T-helper 1 cell treated with Interleukin-12 subunit alpha and Interleukin-12 subunit beta and Interleukin-4 antibody, amounts not matched to agents 30 ng/mL and 1 ng/mL, for 36 hours (primary cell): ENCODE results near the gene STIL. TPM values are rescaled to one million over a fixed set of nuclear protein-coding genes. Genes with fewer than 3 reads are reported as not detected.
"Not testable (repeated sequence)": the region's sequence is repeated elsewhere in the genome, so short reads cannot be mapped to it uniquely, and the experiment has no call there.

ENCODE experiments used
- intact Hi-C: fragments of 100-400 bp; cut with micrococcal nuclease; formaldehyde crosslinking; loops from one replicate; pipeline ENCODE4 v1.15.1; 2024
- total RNA-seq: library from RNA; stranded (reverse); gene quantifications from 2 replicates; pipeline ENCODE4 v1.2.3, GENCODE V29; 2022

The STIL gene
- total RNA-seq, 1 donor from 2014 or later = 28.4 TPM

DNA sequence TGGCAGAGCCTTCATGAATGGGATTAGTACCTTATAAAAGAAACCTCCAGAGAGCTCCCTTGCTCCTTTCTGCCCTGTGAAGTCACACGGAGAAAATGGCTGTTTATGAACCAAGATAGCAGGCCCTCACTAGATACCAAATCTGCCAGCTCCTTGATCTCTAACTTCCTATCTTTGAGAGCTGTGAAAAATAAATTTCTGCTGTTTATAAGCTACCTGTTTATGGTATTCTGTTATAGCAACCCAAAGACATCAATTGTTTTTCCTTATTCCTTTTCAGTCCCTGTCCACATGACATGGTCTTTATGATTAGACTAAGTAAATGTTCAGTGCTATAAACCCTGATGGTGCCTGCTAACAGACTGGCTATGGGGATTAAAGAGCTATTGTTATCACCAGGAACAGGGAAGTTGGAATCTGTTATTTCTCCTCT is 9.7 kb upstream of the STIL start:
- intact Hi-C loops = no loop called here

DNA sequence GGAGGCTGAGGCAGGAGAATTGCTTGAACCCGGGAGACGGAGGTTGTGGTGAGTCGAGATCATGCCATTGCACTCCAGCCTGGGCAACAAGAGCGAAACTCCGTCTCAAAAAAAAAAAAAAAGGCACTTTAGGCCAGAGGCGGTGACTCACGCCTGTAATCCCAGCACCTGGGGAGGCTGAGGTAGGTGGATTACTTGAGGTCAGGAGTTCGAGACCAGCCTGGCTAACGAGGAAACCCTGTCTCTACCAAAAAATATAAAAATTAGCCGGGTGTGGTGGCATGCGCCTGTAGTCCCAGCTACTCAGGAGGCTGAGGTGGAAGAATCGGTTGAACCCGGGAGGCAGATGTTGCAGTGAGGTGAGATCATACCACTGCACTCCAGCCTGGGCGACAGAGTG is 6.0 kb upstream of the STIL start:
- intact Hi-C loops = not testable (repeated sequence)

- intact Hi-C loops = no loop called here
Measured at GRCh38 chr1:47317841-47318240, 3.9 kb upstream of the STIL start.

- intact Hi-C loops = no loop called here
Measured at GRCh38 chr1:47309427-47309826, 4.5 kb downstream of the STIL start.

DNA sequence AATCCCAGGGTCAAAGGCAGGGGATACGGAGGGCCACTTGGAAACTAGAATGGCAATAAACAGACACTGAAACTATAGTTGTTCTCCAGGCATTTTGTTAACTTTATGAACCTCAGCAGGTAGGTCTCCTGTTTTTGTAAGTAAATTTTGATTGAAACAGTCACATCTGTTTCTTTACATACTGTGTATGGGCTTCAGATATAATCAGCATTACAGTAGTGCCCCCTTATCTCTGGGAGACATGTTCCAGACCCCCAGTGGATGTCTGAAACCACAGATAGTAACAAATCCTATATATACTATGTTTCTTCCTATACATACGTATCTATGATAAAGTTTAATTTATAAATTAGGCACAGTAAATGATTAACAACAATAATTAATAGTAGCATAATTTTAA is 11.5 kb downstream of the STIL start:
- intact Hi-C loops = no loop called here

DNA sequence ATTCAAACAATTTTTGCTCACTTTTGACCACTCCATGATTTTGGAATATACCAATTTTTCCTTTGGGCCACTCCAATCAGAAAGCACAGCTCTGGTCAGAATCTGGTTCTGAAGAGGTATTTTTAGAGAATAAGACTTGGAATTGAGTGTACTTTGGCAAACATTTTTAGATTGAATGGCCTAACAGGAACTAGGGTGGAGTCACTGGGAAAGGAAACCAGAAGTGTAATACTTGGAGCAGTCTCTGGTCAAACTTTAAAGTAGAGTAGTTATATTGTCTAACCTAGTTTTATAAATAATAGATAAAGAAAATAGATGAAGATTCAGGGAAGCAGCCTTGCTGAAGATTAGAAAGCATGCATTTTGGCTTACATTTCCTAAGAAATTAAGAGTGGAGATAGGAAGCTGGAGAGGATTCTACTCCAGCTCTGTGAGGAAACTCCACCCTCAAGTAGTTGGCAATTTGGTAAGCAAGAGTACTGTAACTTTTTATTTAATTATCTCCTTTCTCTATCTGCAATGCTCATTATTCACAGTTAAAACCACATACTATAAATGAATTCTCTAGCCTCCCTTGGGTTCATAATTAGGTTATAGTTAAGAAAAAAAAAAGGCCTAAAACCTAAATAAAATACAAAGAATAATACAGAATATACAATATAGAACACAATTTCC is 15.8 kb downstream of the STIL start:
- intact Hi-C loops = no loop called here

- intact Hi-C loops = no loop called here
Measured at GRCh38 chr1:47295579-47295978, 18.4 kb downstream of the STIL start.

DNA sequence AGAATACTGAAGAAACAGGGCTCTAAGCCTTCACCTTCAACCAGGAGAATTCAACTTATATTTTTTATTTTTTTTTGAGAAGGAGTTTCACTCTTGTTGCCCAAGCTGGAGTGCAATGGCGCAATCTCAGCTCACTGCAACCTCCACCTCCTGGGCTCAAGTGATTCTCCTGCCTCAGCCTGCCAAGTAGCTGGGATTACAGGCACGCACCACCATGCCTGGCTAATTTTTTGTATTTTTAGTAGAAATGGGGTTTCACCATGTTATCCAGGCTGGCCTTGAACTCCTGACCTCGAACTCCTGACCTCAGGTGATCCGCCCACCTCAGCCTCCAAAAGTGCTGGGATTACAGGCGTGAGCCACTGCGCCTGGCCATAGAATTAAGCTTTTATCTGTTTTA is 19.1 kb downstream of the STIL start:
- intact Hi-C loops = not testable (repeated sequence)

DNA sequence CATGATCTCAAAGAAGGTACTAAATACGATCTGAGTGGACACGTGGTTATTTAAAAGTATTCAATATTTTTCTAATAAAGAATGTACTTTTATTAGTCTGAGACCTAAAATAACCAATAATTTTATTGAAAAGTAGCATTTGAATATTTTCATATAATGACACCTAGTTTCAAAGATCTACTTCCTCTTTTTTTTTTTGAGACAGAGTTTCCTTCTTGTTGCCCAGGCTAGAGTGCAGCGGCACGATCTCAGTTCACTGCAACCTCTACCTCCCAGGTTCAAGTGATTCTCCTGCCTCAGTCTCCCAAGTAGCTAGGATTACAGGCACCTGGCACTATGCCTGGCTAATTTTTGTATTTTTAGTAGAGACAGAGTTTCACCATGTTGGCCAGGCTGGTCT is 25.8 kb downstream of the STIL start:
- intact Hi-C loops = loop anchor here (2.0 kb wide), 1 partner anchor 1601 kb away; the partner anchor contains the start of gene GPBP1L1

DNA sequence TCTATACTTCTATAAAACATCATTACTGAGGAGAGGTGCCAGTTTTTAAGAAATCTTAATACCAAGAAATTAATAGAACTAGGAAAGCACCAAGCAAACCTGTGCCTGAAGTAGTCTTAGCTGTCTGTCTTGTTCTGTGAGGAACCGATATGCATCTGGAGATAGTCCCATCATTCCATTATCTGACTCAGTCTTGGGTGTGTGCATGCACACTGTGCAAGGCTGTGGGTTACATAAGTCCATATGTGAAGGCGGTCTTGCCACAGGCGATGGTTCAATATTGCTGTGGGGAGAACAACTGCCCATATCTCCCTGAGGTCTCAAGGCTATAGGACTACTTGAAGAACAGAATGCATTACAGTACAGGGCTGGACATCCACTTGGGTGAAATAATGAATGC is 33.8 kb downstream of the STIL start:
- intact Hi-C loops = no loop called here

GRCh38 chr1:47276850-47277249 is 37.1 kb downstream of the STIL start:
- intact Hi-C loops = no loop called here

GRCh38 chr1:47275811-47276210 is 38.1 kb downstream of the STIL start:
- intact Hi-C loops = not testable (repeated sequence)

GRCh38 chr1:47265529-47265928 is 48.4 kb downstream of the STIL start:
- intact Hi-C loops = not testable (repeated sequence)

- intact Hi-C loops = loop anchor here (1.0 to 2.0 kb wide), 4 partner anchors 52 to 84 kb away; partner anchors contain the start of gene STIL
Measured at GRCh38 chr1:47262787-47263413, 51.0 kb downstream of the STIL start.

- intact Hi-C loops = no loop called here
Measured at GRCh38 chr1:47257224-47257623, 56.7 kb downstream of the STIL start.

- intact Hi-C loops = no loop called here
Measured at GRCh38 chr1:47252795-47253194, 61.2 kb downstream of the STIL start.

- intact Hi-C loops = no loop called here
Measured at GRCh38 chr1:47252369-47252768, 61.6 kb downstream of the STIL start.

DNA sequence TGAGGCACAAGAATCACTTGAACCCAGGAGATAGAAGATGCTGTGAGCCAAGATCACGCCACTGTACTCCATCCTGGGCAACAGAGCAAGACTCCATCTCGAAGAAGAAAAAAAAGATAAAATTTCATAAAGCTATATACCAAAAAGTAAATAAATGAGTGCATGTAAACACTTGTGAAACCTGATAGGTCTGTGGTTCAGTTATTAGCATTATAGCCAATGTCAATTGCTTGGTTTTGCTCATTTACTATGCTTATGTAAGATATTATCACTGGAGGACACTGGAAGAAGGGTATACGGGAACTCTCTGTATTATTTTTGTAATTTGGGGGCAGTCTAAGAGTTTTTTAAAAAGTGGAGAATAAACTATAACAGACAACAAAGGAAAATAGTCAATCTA is 64.2 kb downstream of the STIL start:
- intact Hi-C loops = no loop called here

GRCh38 chr1:47244339-47244862 is 69.5 kb downstream of the STIL start:
- intact Hi-C loops = no loop called here

DNA sequence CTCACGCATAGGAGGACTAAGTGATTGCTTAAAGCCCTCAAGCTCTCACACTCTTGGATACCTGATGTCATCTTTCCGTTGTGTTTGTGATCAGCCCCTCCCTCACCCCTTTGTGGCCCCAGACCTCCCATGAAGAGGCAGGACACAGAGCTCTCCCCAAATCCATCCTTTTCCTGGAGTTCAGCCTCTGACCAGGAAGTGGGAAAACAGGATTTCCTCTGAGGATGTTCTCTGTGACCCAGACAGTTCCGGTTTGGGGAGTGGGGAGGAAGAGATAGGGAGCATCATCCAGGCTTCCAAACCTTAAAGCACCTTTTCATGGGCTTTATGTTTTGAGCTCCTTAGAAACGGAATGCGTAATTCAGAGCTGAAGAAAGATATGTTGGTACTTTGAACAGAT is 70.0 kb downstream of the STIL start:
- intact Hi-C loops = no loop called here

- intact Hi-C loops = no loop called here
Measured at GRCh38 chr1:47241114-47242113, 72.5 kb downstream of the STIL start.
